ENCODE measurements around the gene ZMYND10.
A peak's percentile ranks its signal among the peaks of the same experiment; 100 is the strongest.

The ZMYND10 gene

GRCh38 chr3:50370594-50370993, 25.1 kb upstream of the ZMYND10 start:
- DNase-seq = no peak

DNA sequence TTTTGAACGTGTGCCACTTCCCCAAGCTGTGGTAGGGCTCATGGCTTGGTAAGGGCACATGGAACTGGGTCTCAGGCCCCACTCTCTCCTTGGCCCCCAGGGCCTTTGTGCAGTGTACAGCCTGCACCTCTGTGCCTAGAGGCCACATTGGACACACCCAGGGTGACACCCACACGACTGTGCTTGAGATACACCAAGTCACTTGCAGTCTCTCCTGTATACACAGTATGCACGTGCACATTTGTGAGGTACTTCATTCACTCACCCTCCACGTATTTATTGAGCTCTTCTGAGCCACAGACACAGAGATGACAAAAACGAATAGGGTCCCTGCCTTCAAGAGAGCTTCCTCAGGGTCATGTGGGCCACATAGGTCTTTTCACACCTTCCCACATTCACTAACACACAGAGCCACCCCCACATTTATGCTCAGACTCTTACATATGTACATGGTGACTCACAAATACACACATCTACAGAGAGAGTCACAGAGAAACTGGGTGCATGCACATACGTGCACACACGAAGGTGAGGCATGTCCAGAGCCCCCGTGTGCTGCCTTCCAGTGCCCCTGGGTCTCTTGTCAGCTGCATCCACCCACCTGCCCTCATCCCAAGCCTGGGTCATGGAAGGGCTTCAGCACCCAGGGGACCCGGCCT, 23.6 kb upstream of the ZMYND10 start:
- DNase-seq = no peak

DNA sequence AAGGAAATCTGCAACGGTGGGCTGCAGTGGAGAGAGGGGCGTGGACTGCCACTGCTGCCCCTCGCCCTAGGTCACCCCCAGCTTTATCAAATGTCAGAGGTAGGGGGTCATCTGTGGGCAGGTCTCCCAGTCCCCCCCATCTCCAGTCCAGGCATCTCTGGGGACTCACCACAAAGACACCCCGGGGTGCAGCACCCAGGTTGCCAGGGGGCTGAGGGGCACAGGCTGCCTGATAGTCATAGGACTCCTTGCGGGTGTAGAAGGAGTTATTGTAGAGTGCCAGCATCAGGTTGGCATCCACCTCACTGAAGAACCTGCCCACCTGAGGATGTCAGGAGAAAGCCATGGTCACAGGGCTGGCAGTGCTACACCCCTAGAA, 20.3 kb upstream of the ZMYND10 start:
- no peak for DNase-seq

DNA sequence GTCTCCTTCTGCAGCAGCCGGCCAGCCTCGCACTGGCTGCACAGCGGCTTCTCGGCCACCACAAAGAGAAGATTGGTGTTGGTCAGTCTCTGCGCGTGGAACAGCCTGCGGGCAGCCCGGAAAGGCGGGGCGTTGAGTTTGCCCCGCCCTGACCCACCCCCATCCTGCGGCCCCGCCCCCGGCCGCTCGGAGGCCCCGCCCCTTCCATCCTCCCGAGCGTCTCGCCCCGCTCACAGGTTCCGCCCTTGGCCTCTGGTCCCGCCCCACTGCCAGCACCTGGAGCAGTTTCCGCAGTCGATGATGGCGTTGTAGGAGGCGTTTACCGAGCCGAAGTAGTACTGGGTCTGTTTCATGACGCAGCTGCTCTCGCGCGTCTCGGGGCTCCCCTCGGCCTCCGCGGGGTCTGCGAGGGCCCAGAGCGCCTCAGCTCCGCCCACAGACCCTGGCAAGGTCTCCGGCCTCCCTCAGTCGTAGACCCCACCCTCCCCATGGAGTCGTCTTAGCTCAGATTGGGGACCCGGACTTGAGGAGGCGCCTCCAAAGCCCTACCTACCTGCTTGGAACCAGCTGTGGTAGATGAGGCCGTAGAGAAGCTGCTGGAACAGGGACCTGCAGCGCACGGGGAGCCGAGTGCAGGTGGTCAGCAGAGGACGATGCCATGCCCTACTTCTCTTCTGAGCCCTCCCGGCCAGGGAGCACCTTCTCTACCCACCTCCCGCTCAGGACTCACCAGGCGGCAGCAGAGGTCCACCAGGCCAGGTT, 19.7 kb upstream of the ZMYND10 start:
- no peak for DNase-seq

DNA sequence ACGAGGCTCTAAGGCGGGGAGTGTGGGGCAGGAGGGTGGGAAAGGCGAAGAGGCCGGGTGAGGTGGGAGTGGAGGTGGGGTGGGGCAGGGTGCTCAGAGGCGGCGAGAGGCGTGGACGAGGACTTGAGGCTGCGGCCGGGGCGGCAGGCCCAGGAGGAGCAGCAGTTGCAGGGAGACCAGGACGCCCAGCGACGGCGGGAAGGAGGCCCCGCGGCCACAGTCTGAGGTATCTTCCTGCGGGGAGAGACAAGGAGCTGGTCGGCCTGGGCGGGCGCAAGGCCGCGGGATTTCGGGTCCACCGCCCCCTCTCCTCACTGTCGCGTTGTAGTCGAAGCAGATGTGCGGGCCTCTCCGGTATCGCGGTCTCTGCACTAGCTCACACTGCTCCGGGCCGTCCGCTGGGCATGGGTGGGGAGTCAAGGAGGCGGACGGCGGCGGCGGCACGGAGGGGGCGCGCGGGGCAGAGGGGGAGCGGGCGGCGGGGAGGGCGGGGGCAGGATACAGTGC, 19.1 kb upstream of the ZMYND10 start:
- no peak for DNase-seq

- no peak for DNase-seq
These were observed 14.2 kb upstream of the ZMYND10 start for GRCh38 chr3:50359760-50360110.

GRCh38 chr3:50358911-50359759, 13.6 kb upstream of the ZMYND10 start, which contains the start of gene TMEM115:
Gene TMEM115 (minus strand): TSS chr3:50359521. CDS start chr3:50359063, 458 bp downstream.
- peak; percentile 46 for DNase-seq

DNA sequence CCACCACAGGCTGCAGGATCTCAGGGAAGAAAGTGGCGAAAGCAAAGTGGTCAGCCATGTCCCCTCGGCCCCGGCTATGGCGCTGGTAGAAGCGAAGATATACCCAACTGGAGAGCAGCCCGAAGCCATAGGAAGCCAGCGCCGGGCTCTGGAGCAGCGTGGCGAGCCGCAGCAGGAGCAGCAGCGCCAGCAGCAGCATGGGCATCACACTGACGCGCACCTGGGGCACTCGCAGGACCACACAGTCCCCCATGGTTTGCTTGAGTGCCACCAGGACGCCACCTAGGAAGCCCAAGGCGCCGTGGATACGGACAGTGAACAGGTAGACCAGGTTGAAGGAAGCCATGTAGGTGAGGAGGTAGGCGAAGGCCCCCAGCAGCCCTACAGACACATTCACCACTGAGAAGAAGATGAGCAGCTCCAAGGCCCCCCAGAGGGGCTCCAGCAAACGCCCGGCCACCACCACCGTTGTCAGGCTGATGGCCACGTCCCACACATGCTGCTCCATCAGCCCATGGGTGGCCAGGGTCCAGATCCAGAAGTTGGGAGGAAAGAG, 12.9 kb upstream of the ZMYND10 start:
- no peak for DNase-seq

DNA sequence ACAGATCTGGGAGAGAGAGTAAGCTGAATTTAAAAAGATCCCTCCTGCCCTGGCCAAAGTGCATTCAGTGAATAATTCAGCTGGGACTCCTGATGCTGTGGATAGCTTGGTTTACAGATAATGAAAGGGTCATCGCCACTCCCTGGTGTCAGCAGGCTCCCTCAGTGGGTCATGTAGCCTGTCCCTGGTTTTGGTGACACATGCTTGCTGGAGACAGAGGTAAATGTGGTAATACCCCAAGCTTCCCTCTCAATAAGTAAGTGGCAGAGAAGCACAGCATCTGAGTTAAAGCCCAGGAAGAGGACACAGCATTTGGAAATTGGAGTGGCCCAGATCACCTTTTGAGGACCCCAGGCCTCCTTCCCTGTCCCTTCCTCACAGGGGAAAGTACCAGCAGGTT, 11.9 kb upstream of the ZMYND10 start:
- DNase-seq = no peak

- DNase-seq = no peak
These were observed 11.0 kb upstream of the ZMYND10 start for GRCh38 chr3:50356553-50356952.

DNA sequence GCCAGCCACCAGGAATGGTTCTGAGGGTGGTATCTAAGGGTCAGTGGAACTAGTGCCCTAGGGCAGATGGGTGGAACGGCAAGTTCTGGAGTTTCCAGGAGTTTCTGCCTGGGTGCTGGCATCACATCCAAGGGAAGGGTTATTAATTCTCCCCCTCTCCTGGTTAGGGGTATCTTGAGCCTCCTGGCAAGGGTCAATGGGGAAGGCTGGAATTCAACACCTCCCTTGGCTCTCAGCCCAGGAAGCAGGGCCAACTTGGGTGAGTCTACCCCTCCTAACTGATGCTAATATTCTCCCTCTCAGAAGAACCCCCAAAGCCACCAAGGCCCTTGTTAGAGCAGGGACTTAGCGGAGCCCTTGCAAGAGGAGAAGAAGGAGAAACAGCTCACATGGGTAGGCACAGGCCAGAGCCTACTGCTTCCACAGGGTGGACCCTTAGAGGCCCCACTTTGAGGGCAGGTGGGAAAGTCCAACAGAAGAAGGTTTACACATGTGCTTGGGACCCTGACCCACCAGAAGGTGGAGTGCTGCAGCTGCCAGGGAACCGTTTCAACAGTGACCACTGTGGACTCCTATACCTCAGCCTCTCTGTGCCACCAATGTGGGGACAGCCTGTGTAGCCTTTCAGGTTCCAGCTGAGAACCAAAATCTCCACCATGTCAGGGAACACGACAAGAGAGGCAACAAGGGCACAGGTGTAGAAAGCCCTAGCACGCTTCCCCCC, 10.5 kb upstream of the ZMYND10 start:
- no peak for DNase-seq

GRCh38 chr3:50354850-50355249, 9.3 kb upstream of the ZMYND10 start:
- DNase-seq = no peak

- no peak for DNase-seq
These were observed 8.7 kb upstream of the ZMYND10 start for GRCh38 chr3:50354186-50354764.

- no peak for DNase-seq
These were observed 7.9 kb upstream of the ZMYND10 start for GRCh38 chr3:50353245-50354004.

GRCh38 chr3:50352781-50353180, 7.2 kb upstream of the ZMYND10 start:
- DNase-seq = no peak

GRCh38 chr3:50351323-50351697, 5.8 kb upstream of the ZMYND10 start:
- DNase-seq = no peak

DNA sequence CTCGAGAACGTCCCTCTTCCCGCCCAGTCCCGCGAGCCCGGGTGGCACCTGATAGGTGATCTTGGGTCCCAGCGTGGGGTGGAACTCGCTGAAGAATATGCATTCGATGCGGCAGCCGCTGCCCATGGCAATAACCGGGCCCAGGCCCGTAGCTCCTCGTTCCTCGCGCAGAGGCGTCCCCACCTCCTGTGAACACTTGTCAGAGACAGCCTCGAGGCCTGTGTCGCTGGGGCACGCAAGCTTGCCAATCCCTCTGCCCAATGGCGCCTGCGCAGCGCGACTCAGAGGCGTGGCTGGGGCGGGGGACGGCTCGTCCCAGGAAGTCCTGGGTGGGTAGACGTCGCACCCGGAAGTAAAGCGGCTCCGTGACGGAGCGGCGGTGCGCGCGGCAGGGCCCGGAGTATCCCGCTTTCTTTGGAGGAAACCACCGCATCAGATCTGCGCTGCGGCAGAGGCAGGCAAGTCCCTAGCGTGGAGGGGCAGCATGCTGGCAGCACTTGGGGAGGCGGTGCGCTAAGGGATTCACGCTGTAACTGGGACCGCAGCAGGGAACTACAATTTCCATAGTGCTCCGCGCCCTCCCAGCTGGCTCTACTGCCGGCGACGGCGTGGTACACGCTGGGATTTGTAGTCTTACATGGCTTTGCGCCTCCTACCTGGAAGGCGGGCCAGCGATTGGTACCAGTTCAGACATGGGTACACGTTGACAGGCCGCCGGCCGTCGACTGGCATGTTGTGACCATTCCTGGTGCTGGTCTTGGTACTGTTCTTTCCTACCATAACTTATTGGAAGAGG, 5.2 kb upstream of the ZMYND10 start, which contains the start of the genes CYB561D2 and NPRL2:
Gene CYB561D2 (plus strand): TSS at position 336 of the 796 bp plus-strand sequence. CDS start 572 bp downstream, outside the sequence.
Gene NPRL2 (minus strand): TSS at position 249 of the 796 bp plus-strand sequence. CDS start 123 bp downstream, at position 126.
- peak; percentile 65 for DNase-seq

DNA sequence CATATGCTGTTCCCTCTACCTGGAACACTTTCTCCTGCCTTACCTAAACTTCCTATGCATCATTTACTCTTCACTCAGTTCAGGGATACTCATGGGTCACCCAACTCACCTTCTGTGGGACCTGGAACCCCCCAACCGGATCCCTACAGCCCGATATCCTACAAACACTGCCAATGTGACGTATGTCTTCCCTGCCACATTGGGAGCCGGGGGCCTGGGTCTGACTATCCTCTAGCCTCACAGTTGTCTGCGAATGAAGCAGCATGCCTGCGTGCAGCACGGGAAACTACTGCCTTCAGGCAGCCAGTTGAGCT, 4.6 kb upstream of the ZMYND10 start:
- no peak for DNase-seq

DNA sequence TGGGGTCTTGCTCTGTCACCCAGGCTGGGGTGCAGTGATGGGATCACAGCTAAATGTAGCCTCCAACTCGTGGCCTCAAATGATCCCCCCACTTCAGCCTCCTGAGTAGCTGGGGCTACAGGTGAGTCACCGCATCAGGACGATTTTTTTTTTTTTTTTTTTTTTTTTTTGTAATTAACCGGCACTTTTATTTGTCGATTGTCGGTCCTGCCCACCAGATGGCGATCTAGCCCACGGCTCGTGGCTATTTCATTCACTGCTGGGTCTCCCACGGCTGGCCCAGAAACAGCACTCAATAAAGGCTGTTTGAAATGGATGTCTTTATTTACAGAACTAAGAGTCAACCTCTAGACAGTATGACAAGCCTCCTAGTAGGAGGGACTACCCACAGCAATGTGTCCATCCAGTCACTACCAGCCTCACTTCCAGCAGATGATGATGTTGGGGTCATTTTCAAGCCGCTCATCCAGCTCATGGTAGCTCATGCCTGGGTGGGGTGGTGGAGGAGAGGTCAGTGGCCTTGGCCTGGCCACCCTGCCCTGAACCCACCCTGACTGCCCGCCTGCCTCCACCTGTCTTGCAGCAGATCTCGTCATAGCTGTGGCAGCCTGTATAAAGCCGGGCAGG, 1.8 kb upstream of the ZMYND10 start:
- no peak for DNase-seq

- DNase-seq = no peak
These were observed 524 bp downstream of the ZMYND10 start for GRCh38 chr3:50345008-50345407.
